GM20000 (cell line): ENCODE results near the gene ANKS1B.
A peak's percentile ranks its signal among the peaks of the same experiment; 100 is the strongest.

ENCODE experiments used
- DNase-seq: peaks from one replicate; pipeline ENCODE4 v3.0.0; 2012; ENCODE audit warnings: low spot score
- CTCF ChIP-seq: IDR thresholded peaks from 2 replicates; pipeline ENCODE4 v1.5.1; 2012; ENCODE audit warnings: mild to moderate bottlenecking, control low read depth; ENCODE audit errors: extremely low read depth, missing control alignments

Gene ANKS1B

GRCh38 chr12:99453836-99454538 is 530.7 kb downstream of the ANKS1B start:
- DNase-seq: peak; percentile 14
- no peak for TF ChIP-seq CTCF

GRCh38 chr12:99450036-99450630 is 534.6 kb downstream of the ANKS1B start:
- no peak for DNase-seq
- no peak for TF ChIP-seq CTCF

GRCh38 chr12:99444859-99445316 is 539.8 kb downstream of the ANKS1B start:
- no peak for DNase-seq
- TF ChIP-seq CTCF: no peak

GRCh38 chr12:99442758-99443157 is 542.0 kb downstream of the ANKS1B start:
- TF ChIP-seq CTCF: no peak
- no peak for DNase-seq

GRCh38 chr12:99439399-99439798 is 545.3 kb downstream of the ANKS1B start:
- DNase-seq: no peak
- TF ChIP-seq CTCF: no peak

- DNase-seq: peak; percentile 58
- TF ChIP-seq CTCF: no peak
Measured at GRCh38 chr12:99436584-99436983, 548.2 kb downstream of the ANKS1B start.

GRCh38 chr12:99435095-99435791 is 549.5 kb downstream of the ANKS1B start:
- no peak for DNase-seq
- no peak for TF ChIP-seq CTCF
